GM12872 (cell line): ENCODE results near the gene WIZ.
A peak's percentile ranks its signal among the peaks of the same experiment; 100 is the strongest.

Source experiments
- TF ChIP-seq, protein P1 (sequence below): IDR thresholded peaks from 3 replicates; pipeline ENCODE4 v1.5.1; 2011; ENCODE audit warnings: low read depth, mild to moderate bottlenecking, low read length, moderate library complexity; ENCODE audit not compliant: insufficient read depth

The WIZ gene

GRCh38 chr19:15457701-15458484 lies 8.1 kb upstream of the WIZ start:
- TF ChIP-seq, protein P1, sequence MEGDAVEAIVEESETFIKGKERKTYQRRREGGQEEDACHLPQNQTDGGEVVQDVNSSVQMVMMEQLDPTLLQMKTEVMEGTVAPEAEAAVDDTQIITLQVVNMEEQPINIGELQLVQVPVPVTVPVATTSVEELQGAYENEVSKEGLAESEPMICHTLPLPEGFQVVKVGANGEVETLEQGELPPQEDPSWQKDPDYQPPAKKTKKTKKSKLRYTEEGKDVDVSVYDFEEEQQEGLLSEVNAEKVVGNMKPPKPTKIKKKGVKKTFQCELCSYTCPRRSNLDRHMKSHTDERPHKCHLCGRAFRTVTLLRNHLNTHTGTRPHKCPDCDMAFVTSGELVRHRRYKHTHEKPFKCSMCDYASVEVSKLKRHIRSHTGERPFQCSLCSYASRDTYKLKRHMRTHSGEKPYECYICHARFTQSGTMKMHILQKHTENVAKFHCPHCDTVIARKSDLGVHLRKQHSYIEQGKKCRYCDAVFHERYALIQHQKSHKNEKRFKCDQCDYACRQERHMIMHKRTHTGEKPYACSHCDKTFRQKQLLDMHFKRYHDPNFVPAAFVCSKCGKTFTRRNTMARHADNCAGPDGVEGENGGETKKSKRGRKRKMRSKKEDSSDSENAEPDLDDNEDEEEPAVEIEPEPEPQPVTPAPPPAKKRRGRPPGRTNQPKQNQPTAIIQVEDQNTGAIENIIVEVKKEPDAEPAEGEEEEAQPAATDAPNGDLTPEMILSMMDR = no peak

- TF ChIP-seq, protein P1 = no peak
These were observed 7.3 kb upstream of the WIZ start for GRCh38 chr19:15456871-15457700.

GRCh38 chr19:15456441-15456840 lies 6.7 kb upstream of the WIZ start:
- TF ChIP-seq, protein P1 = no peak

DNA sequence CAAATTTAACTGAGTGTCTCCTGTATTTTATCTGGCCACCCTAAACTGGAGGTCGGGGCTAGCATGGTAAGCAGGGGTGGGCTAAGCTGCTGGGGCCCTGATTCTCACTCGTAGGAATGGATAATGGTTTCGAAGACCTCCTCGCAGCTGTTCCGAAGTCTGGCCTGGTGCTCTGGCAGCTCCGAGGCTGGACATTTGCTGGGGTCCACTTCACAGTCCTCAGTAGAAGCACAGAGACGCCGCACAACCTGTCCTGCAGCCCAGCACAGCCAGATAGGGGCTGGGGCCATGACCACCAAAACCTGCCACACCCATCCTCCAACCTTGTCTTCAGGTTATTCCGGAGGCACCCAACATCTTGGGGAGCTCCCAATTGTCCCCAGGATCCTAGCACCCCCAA lies 6.2 kb upstream of the WIZ start:
- TF ChIP-seq, protein P1 = no peak

DNA sequence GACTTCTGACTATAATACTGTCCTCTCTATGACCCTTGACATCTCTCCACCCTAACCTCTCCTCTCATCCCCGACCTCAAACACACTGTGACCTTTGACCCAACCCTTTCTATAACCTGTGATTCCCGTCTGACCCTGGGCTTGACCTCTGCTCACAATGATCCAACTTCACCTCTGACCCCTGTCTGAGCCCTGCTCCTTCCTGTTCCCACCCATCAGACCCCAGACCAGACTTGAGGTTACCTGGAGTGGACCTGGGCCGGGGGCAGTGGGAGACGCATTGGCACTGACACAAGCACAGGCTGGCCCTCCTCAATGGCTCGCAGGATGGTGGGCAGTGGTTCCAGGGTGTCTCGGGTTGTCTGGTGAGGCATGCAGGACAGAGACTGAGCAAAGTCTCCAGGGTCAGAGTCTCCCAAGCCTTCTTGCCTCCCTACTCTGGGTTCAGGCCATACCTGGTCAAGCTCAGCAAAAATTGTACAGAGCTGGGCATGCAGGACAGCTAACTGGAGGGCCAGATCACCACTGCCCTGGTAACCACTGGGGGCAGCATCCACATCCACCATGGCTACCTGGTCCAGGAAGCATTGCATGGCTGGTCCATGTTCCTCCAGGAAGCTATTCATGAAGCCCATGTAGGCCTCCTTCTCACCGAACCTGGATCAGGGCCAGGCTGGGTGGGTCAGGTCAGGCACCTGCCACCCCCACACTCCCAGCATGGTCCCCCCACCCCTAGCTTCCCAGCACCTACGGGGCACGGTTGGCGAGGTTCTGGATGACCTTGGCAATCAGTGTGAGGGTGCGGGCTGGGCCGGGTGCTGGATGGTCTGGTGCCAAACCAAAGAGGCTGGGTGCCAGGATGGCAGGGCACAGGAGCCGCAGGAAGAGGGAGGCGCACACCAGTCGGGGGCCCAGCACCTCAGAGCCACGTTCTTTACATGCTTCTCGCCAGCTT lies 4.4 kb upstream of the WIZ start:
- TF ChIP-seq, protein P1 = peak; percentile 44; the same call in 2 of the 3 replicates

GRCh38 chr19:15453091-15453578 lies 3.4 kb upstream of the WIZ start:
- TF ChIP-seq, protein P1 = no peak
